ENCODE data around the gene CASK. TPM values are rescaled to one million over a fixed set of nuclear protein-coding genes. Genes with fewer than 3 reads are reported as not detected.

The CASK gene
- total and polyA plus RNA-seq, 2 of the 13 experiments (the other 11 are each of a cell fraction or from before 2014, with no cell fraction given): 14.5 to 16.0 TPM

GRCh38 chrX:41870719-41871151 lies 52.6 kb downstream of the CASK start (continued):
- no peak for TF ChIP-seq SP2 (CRISPR knock-in tag; IDR thresholded peaks at IDR 0.05)
- TF ChIP-seq ARID4A (CRISPR knock-in tag; IDR thresholded peaks at IDR 0.05; ENCODE audit: borderline replicate concordance): no peak
- no peak for TF ChIP-seq SALL1 (CRISPR knock-in tag; IDR thresholded peaks at IDR 0.05)
- TF ChIP-seq GLMP (CRISPR knock-in tag; IDR thresholded peaks at IDR 0.05; ENCODE audit: borderline replicate concordance): no peak
- TF ChIP-seq KDM6A (CRISPR knock-in tag; IDR thresholded peaks at IDR 0.05; ENCODE audit: low read depth): no peak
- no peak for TF ChIP-seq MAX (IDR thresholded peaks at IDR 0.05)
- TF ChIP-seq PBX3 (CRISPR knock-in tag; IDR thresholded peaks at IDR 0.05; ENCODE audit: borderline replicate concordance): no peak
- no peak for TF ChIP-seq HMGA1 (CRISPR knock-in tag; conservative IDR thresholded peaks at IDR 0.05)
- TF ChIP-seq DMAP1 (CRISPR knock-in tag; IDR thresholded peaks at IDR 0.05): no peak
- no peak for TF ChIP-seq SAP130 (CRISPR knock-in tag; IDR thresholded peaks at IDR 0.05; ENCODE audit: low read depth)
- no peak for TF ChIP-seq MZF1 (CRISPR knock-in tag; IDR thresholded peaks at IDR 0.05; ENCODE audit: borderline replicate concordance)
- TF ChIP-seq ZNF441 (CRISPR knock-in tag; IDR thresholded peaks at IDR 0.05; ENCODE audit: borderline replicate concordance): no peak
- TF ChIP-seq JUND (CRISPR knock-in tag; IDR thresholded peaks at IDR 0.05): no peak
- no peak for TF ChIP-seq ZC3H4 (CRISPR knock-in tag; IDR thresholded peaks at IDR 0.05; ENCODE audit: borderline replicate concordance)
- TF ChIP-seq TAF1 (CRISPR knock-in tag; IDR thresholded peaks at IDR 0.05): no peak
- peak; percentile 50; the same call in 1 of the 2 replicates for TF ChIP-seq TCF7 (IDR thresholded peaks at IDR 0.05; ENCODE audit: low read depth)
- no peak for TF ChIP-seq DNMT3B (CRISPR knock-in tag; conservative IDR thresholded peaks at IDR 0.05)
- TF ChIP-seq, protein P1, sequence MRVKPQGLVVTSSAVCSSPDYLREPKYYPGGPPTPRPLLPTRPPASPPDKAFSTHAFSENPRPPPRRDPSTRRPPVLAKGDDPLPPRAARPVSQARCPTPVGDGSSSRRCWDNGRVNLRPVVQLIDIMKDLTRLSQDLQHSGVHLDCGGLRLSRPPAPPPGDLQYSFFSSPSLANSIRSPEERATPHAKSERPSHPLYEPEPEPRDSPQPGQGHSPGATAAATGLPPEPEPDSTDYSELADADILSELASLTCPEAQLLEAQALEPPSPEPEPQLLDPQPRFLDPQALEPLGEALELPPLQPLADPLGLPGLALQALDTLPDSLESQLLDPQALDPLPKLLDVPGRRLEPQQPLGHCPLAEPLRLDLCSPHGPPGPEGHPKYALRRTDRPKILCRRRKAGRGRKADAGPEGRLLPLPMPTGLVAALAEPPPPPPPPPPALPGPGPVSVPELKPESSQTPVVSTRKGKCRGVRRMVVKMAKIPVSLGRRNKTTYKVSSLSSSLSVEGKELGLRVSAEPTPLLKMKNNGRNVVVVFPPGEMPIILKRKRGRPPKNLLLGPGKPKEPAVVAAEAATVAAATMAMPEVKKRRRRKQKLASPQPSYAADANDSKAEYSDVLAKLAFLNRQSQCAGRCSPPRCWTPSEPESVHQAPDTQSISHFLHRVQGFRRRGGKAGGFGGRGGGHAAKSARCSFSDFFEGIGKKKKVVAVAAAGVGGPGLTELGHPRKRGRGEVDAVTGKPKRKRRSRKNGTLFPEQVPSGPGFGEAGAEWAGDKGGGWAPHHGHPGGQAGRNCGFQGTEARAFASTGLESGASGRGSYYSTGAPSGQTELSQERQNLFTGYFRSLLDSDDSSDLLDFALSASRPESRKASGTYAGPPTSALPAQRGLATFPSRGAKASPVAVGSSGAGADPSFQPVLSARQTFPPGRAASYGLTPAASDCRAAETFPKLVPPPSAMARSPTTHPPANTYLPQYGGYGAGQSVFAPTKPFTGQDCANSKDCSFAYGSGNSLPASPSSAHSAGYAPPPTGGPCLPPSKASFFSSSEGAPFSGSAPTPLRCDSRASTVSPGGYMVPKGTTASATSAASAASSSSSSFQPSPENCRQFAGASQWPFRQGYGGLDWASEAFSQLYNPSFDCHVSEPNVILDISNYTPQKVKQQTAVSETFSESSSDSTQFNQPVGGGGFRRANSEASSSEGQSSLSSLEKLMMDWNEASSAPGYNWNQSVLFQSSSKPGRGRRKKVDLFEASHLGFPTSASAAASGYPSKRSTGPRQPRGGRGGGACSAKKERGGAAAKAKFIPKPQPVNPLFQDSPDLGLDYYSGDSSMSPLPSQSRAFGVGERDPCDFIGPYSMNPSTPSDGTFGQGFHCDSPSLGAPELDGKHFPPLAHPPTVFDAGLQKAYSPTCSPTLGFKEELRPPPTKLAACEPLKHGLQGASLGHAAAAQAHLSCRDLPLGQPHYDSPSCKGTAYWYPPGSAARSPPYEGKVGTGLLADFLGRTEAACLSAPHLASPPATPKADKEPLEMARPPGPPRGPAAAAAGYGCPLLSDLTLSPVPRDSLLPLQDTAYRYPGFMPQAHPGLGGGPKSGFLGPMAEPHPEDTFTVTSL (CRISPR knock-in tag; IDR thresholded peaks at IDR 0.05; ENCODE audit: borderline replicate concordance): no peak; the same call in 1 of the 2 replicates

All from HepG2 (cell line).